ENCODE data around the gene ELMO1. TPM values are rescaled to one million over a fixed set of nuclear protein-coding genes. Genes with fewer than 3 reads are reported as not detected.

Gene ELMO1
- total RNA-seq, 4 donors from 2014 or later: 31.1 to 42.9 (median 38.7) TPM

GRCh38 chr7:37435156-37435855 lies 13.4 kb downstream of the ELMO1 start:
- H3K27me3 ChIP-seq: peaks cover 0 to 4% (median 2%) of the 10 kb centered on the region in 4 donors
- WGBS: 92% methylated on average over 6 of the region's 6 CpGs
- no peak overlapping the region for H3K27ac ChIP-seq (replicated peaks in 1 of 4)
- H3K36me3 ChIP-seq: no peaks in the 10 kb centered on the region
- H3K9me3 ChIP-seq: no peaks in the 10 kb centered on the region
- no peak for DNase-seq (ENCODE audit: extremely low spot score)
- no peak for TF ChIP-seq EP300 (IDR thresholded peaks at IDR 0.05)
- peaks cover 9 to 33% (median 21%) of the 10 kb centered on the region in 4 donors for H3K4me1 ChIP-seq
- no peak overlapping the region for H3K4me3 ChIP-seq
- intact Hi-C loops (cut with DNase I): no loop called here

GRCh38 chr7:37434529-37434928 lies 14.1 kb downstream of the ELMO1 start:
- 83% methylated on average over 3 of the region's 3 CpGs for WGBS
- Histone ChIP-seq H3K4me3 (no peak overlapping the region), H3K27ac (replicated peaks in 1 of 4) (no peak overlapping the region), H3K4me1 (peaks cover 9 to 25% (median 16%) of the 10 kb centered on the region in 4 donors), H3K9me3 (no peaks in the 10 kb centered on the region), H3K27me3 (peaks cover 0 to 4% (median 2%) of the 10 kb centered on the region in 4 donors), H3K36me3 (no peaks in the 10 kb centered on the region)
- DNase-seq (ENCODE audit: extremely low spot score): no peak
- intact Hi-C loops (cut with DNase I): no loop called here
- TF ChIP-seq EP300 (IDR thresholded peaks at IDR 0.05) (no peak), POLR2A (IDR thresholded peaks at IDR 0.05; ENCODE audit: low read depth) (no peak), POLR2AphosphoS5 (IDR thresholded peaks at IDR 0.05) (no peak), CTCF (IDR thresholded peaks at IDR 0.05) (no peak)

- Histone ChIP-seq H3K27ac (replicated peaks in 1 of 4) (no peak overlapping the region), H3K9me3 (no peaks in the 10 kb centered on the region), H3K4me3 (no peak overlapping the region), H3K36me3 (no peaks in the 10 kb centered on the region), H3K4me1 (peaks cover 0 to 17% (median 8%) of the 10 kb centered on the region in 4 donors), H3K27me3 (peaks cover 0 to 4% (median 2%) of the 10 kb centered on the region in 4 donors)
- TF ChIP-seq POLR2A (IDR thresholded peaks at IDR 0.05; ENCODE audit: low read depth): no peak
- TF ChIP-seq CTCF (IDR thresholded peaks at IDR 0.05): no peak
- TF ChIP-seq POLR2AphosphoS5 (IDR thresholded peaks at IDR 0.05): no peak
- TF ChIP-seq EP300 (IDR thresholded peaks at IDR 0.05): no peak
- no peak for DNase-seq (ENCODE audit: extremely low spot score)
- intact Hi-C loops (cut with DNase I): no loop called here
- 88% methylated on average over 3 of the region's 3 CpGs for WGBS
These were observed 15.5 kb downstream of the ELMO1 start for GRCh38 chr7:37433166-37433565.

- Histone ChIP-seq H3K4me1 (peaks cover 0 to 17% (median 8%) of the 10 kb centered on the region in 4 donors), H3K36me3 (no peaks in the 10 kb centered on the region), H3K9me3 (no peaks in the 10 kb centered on the region), H3K4me3 (no peak overlapping the region), H3K27ac (replicated peaks in 1 of 4) (no peak overlapping the region), H3K27me3 (peaks cover 0 to 4% (median 2%) of the 10 kb centered on the region in 4 donors)
- WGBS: 40% methylated on average over 8 of the region's 8 CpGs
- intact Hi-C loops (cut with DNase I): no loop called here
- TF ChIP-seq POLR2A (IDR thresholded peaks at IDR 0.05; ENCODE audit: low read depth) (no peak), POLR2AphosphoS5 (IDR thresholded peaks at IDR 0.05) (no peak), EP300 (IDR thresholded peaks at IDR 0.05) (no peak), CTCF (IDR thresholded peaks at IDR 0.05) (no peak)
- DNase-seq (ENCODE audit: extremely low spot score): no peak
These were observed 16.3 kb downstream of the ELMO1 start for GRCh38 chr7:37432281-37432920.

GRCh38 chr7:37431413-37431812 lies 17.3 kb downstream of the ELMO1 start:
- no peak for TF ChIP-seq POLR2AphosphoS5 (IDR thresholded peaks at IDR 0.05)
- no peak for TF ChIP-seq CTCF (IDR thresholded peaks at IDR 0.05)
- no peak for TF ChIP-seq EP300 (IDR thresholded peaks at IDR 0.05)
- no peak for TF ChIP-seq POLR2A (IDR thresholded peaks at IDR 0.05; ENCODE audit: low read depth)
- intact Hi-C loops (cut with DNase I): no loop called here
- H3K4me1 ChIP-seq: peaks cover 0 to 17% (median 8%) of the 10 kb centered on the region in 4 donors
- H3K4me3 ChIP-seq: no peak overlapping the region
- H3K27me3 ChIP-seq: peaks cover 0 to 4% (median 2%) of the 10 kb centered on the region in 4 donors
- DNase-seq (ENCODE audit: extremely low spot score): no peak
- no peaks in the 10 kb centered on the region for H3K36me3 ChIP-seq
- H3K27ac ChIP-seq (replicated peaks in 1 of 4): no peak overlapping the region
- no peaks in the 10 kb centered on the region for H3K9me3 ChIP-seq
